T follicular helper cell (primary cell): ENCODE measurements around the gene ERGIC2.
"Not testable (repeated sequence)": the region's sequence is repeated elsewhere in the genome, so short reads cannot be mapped to it uniquely, and the experiment has no call there.

ENCODE experiments used
- DNase-seq: peaks from one replicate; pipeline ENCODE4 v3.0.0-alpha.2; 2020; ENCODE audit warnings: low read depth

The ERGIC2 gene

DNA sequence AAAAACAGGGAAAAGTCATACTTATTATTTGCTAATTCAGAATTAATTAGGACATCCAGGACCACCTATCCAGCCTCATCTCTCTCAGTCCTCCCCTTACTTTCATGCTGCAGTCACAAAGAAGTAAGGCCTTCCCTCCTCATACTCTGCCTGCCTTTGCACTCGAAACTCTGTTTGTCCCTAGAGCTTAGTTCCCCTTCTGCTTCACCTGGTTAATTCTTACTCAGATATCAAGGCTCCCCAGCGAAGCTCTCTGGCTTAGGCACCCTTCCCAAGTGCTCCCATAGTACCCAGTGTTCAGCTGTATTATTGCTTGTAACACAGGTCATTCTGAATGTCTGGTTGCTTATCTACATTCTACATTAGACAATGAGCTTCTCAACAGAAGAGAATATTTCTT lies 81.3 kb downstream of the ERGIC2 start:
- no peak for DNase-seq

- no peak for DNase-seq
Measured at GRCh38 chr12:29291226-29291625, 89.7 kb downstream of the ERGIC2 start.

DNA sequence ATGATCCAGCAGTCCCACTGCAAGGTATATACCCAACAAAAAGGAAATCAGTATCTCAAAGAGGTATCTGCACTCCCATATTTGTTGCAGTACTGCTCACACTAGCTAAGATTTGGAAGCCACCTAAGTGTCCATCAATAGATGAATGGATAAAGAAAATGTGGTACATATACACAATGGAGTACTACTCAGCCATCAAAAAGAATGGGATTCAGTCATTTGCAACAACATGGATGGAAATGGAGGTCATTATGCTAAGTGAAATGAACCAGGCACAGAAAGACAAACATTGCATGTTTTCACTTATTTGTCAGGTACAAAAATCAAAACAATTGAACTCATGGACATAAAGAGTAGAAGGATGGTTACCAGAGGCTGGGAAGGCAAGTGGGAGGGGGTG lies 90.5 kb downstream of the ERGIC2 start:
- not testable (repeated sequence) for DNase-seq

GRCh38 chr12:29288031-29288430 lies 92.9 kb downstream of the ERGIC2 start:
- no peak for DNase-seq

DNA sequence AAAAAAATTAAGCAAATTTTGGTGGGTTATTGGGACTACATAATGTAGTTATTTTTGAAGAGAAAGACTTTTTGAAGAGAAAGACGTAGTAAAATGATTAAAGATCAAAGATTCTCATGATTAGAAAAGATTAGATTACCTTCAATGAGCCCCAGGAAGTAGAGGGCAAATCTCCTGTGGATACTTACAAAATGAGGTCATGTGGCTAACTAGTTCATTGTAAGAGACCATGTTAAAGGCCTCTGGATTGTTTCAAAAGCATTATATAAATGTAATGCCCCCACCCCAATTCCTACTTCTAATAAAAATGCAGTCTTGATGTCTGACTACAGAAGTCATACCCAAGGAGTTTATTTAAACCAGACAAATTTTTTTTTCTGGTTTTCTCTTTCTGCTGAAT lies 93.3 kb downstream of the ERGIC2 start:
- DNase-seq, result no peak
